Inflammatory macrophage treated with lipopolysaccharide for 1 hour (primary cell): Measurements from ENCODE around the gene MCM5.
"Not testable (repeated sequence)": the region's sequence is repeated elsewhere in the genome, so short reads cannot be mapped to it uniquely, and the experiment has no call there.

ENCODE experiments used
- DNase-seq, 2 donors: peaks; one replicate each; pipeline ENCODE4 v3.0.0-alpha.2; 2020 to 2022

Gene MCM5

GRCh38 chr22:35434061-35434710 lies 34.2 kb downstream of the MCM5 start:
- no peak for DNase-seq

GRCh38 chr22:35435201-35435740 lies 35.3 kb downstream of the MCM5 start:
- no peak for DNase-seq

- DNase-seq, result no peak
Observed at GRCh38 chr22:35436421-35436820, 36.5 kb downstream of the MCM5 start.

- DNase-seq, result no peak
Observed at GRCh38 chr22:35437049-35437448, 37.1 kb downstream of the MCM5 start.

- DNase-seq, result not testable (repeated sequence)
Observed at GRCh38 chr22:35438673-35439364, 38.9 kb downstream of the MCM5 start.

GRCh38 chr22:35439365-35439717 lies 39.4 kb downstream of the MCM5 start:
- no peak for DNase-seq

- no peak for DNase-seq
Observed at GRCh38 chr22:35440129-35440528, 40.2 kb downstream of the MCM5 start.

GRCh38 chr22:35441489-35442100 lies 41.7 kb downstream of the MCM5 start:
- no peak for DNase-seq

GRCh38 chr22:35442471-35442870 lies 42.5 kb downstream of the MCM5 start:
- no peak for DNase-seq

GRCh38 chr22:35443338-35443737 lies 43.4 kb downstream of the MCM5 start:
- no peak for DNase-seq

- no peak for DNase-seq
Observed at GRCh38 chr22:35443790-35444684, 44.1 kb downstream of the MCM5 start.

- DNase-seq, result no peak
Observed at GRCh38 chr22:35444685-35445399, 44.9 kb downstream of the MCM5 start.

GRCh38 chr22:35445933-35446332 lies 46.0 kb downstream of the MCM5 start:
- DNase-seq, result no peak

- peak; percentile 47 to 78 for DNase-seq
Observed at GRCh38 chr22:35446365-35446764, 46.4 kb downstream of the MCM5 start.

GRCh38 chr22:35448523-35448922 lies 48.6 kb downstream of the MCM5 start:
- DNase-seq, result no peak

GRCh38 chr22:35449829-35450689 lies 50.1 kb downstream of the MCM5 start:
- DNase-seq, result no peak

GRCh38 chr22:35450824-35451569 lies 51.1 kb downstream of the MCM5 start:
- no peak for DNase-seq

GRCh38 chr22:35451592-35451991 lies 51.7 kb downstream of the MCM5 start:
- no peak for DNase-seq

GRCh38 chr22:35452351-35452781 lies 52.4 kb downstream of the MCM5 start:
- no peak for DNase-seq
